SHP77 treated with DMSO at 0.1 percent for 48 hours (cell line): ENCODE results near the gene NIFK.
"Not testable (repeated sequence)": the region's sequence is repeated elsewhere in the genome, so short reads cannot be mapped to it uniquely, and the experiment has no call there.

ENCODE experiments used
- DNase-seq: peaks from one replicate; lab custom pipeline; 2025; lab: John Stamatoyannopoulos, UW

Gene NIFK

GRCh38 chr2:121731366-121731765 lies 5.3 kb downstream of the NIFK start:
- no peak for DNase-seq

GRCh38 chr2:121727950-121728349 lies 8.7 kb downstream of the NIFK start:
- no peak for DNase-seq

DNA sequence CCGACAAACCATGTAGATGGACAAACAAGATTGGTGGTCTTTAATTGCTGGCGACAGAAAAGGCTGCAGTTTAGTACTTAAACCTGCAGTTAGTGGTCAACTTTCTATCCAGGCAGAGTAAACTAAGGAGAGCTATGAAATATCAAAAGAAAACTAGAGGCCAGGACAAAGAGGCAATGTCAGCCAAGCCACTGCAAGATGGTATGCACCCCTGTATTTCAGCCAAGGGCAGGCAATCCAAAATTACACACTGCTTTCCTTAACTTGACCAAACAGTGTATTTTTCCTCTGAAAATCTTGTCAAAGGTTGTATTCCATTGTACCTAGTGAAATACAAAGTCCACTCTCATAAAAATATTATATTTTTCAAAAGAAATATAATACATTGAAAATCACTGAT lies 9.3 kb downstream of the NIFK start:
- no peak for DNase-seq

DNA sequence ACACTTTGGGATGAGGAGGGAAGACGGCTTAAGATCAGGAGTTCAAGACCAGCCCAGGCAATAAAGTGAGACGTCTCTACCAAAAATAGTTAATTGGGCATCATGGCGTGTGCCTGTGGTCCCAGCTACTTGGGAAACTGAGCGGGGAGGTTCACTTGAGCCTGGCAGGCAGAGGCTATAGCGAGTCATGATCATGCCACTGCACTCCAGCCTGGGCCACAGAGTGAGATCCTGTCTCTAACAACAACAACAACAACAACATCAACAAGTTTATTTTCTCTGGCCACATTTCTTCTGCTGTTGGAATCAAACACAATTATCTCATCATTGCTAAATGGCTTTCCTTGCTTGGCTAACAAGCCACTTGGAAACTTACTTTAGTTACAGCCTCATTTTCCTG lies 13.4 kb downstream of the NIFK start:
- DNase-seq: no peak

DNA sequence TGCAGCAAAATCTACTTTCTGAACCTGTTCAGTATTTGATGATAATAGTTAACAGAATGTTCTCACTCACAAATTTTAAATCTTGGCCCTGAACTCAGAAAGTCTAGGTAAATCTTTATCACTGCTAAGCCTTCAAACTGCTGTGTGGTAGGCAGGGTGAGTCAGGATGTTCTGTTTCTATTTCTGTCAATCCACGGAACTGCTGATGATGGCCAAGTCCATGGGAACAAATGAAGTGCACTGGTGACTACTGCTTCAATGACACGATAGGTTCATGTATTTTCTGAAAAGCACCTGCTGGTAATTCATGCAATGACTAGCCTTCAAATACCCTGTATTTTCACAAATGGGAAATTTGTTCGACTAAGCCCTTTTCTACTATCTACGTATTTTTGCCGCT lies 14.2 kb downstream of the NIFK start:
- no peak for DNase-seq

GRCh38 chr2:121721926-121722325 lies 14.7 kb downstream of the NIFK start:
- DNase-seq: no peak

GRCh38 chr2:121717529-121717928 lies 19.1 kb downstream of the NIFK start:
- DNase-seq: no peak

DNA sequence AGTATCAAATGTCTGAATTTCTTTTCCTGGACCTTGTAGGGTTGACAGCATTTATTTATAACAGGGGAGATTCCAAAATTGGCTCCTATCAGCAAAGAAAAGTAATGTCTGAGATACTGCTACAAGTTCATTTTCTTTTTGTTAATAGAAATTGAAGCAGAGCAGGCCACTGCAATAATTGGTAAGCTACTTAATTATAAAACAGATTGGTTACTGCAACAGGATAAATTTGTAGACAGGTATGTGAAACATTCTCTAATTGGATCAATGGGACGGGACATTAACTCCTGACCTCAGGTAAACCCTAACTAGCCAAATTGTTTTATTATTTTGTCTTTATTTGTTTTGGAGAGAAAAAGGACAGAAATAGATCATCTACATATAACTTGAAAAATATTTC lies 20.5 kb downstream of the NIFK start:
- no peak for DNase-seq

- DNase-seq: not testable (repeated sequence)
Observed at GRCh38 chr2:121711481-121711880, 25.2 kb downstream of the NIFK start.

DNA sequence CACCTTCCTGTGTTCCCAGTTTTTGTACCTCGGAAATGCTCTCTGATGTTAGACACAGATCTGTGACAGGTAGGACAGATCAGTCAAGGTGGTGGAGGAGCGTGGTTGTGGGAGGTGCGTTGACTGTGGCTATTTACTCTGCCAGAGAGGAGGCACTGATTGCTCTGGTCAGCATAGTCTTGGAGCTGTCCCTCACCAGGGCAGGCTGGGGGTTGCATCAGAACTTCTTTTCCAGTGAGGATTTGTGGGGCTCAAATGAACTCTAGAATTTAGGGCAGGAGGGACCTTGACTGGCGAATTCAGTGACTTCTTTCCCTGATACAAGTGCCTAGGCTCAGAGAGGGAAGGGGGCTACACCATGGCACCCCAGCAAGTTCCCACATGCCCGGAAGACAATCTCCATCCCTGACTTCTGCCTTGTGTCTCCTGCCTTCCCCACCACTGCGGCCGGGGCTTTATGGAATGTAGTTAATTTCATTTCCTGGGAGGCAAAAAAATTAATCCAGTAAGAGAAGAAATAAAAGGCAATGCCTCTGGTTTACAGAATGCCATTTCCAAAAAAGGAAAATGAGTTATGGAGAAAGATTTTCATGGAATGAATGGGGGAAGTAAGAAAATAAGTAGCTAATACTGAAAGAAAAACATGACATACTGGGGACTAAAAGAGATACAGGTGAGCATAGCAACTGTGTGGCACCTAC lies 26.1 kb downstream of the NIFK start:
- DNase-seq: no peak

DNA sequence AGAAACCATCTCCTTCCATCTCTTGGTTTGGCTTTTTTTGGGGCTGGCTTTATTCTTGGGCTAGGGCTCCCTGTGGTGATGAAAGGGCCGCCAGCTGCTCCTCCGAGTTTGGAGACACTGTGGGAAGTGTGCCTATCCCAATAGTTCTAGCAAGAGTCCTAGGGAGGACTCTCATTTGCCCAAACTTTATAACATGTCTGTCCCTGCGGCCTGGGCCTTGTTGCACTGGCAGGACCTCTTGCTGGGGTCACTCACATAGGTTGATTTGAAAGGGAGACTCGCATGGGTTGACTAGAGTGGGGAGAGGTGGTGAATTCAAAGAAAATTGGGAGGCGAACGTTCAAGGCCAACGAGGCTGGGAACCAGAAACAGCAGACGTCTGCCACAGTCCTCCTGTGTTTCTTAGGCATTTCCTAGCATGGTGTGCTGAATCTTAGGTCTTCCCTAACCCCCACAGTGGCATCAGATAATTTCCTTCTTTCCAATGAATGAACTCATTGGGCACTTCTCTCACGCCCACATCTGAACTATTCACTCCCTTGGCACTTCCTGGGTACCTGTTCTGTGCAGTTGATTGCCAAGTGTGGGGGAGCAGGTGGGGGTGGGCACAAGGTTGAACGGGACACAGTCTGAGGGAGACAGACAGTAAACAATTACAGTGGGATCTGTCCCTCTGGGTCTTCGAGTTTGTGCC lies 26.8 kb downstream of the NIFK start:
- DNase-seq: no peak

GRCh38 chr2:121707920-121708361 lies 28.7 kb downstream of the NIFK start:
- DNase-seq: no peak

GRCh38 chr2:121707344-121707919 lies 29.2 kb downstream of the NIFK start:
- no peak for DNase-seq

DNA sequence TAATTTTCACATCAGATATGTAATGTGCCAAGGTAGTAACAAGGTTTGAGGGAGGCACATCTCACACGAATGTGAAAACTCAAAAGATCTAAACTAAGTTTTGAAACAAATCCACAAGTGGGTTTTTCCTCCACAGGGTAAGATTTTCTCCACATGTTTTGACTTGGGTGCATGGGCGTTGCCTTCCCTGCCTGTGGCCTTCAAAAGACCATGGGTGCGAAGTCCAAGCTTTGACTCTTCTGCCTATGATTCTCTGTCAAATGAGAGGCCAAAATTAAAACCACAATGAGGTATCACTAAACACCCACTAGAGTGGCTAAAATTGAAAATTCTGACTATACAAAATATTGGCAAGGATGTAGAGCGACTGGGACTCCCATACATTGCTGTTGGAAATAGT lies 30.7 kb downstream of the NIFK start:
- no peak for DNase-seq

- DNase-seq: no peak
Observed at GRCh38 chr2:121705390-121705789, 31.3 kb downstream of the NIFK start.

GRCh38 chr2:121701761-121702160 lies 34.9 kb downstream of the NIFK start:
- DNase-seq: not testable (repeated sequence)

- peak; percentile 45 for DNase-seq
Observed at GRCh38 chr2:121699421-121700333, 37.0 kb downstream of the NIFK start.

DNA sequence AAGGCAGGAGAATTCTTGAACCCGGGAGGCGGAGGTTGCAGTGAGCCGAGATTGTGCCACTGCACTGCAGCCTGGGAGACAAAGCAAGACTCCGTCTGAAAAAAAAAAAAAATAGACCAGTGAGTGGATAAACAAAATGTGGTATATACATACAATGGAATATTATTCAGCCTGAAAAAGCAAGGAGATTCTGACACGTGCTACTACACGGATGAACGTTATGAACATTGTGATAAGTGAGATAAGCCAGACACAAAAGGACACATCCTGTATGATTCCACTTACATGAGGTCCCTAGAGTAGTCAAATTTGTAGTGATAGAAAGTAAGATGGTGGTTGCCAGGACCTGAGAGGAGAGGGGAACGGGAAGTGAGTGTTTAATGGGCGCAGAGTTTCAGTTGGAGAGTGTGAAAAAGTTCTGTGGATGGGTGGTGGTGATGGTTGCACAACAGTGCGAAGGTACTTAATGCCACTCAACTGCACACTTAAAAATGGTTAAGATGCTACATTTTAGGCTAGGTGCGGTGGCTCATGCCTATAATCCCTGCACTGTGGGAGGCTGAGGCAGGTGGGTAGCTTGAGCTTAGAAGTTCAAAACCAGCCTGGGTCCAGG lies 38.3 kb downstream of the NIFK start:
- DNase-seq: no peak

GRCh38 chr2:121697108-121697631 lies 39.5 kb downstream of the NIFK start:
- no peak for DNase-seq

DNA sequence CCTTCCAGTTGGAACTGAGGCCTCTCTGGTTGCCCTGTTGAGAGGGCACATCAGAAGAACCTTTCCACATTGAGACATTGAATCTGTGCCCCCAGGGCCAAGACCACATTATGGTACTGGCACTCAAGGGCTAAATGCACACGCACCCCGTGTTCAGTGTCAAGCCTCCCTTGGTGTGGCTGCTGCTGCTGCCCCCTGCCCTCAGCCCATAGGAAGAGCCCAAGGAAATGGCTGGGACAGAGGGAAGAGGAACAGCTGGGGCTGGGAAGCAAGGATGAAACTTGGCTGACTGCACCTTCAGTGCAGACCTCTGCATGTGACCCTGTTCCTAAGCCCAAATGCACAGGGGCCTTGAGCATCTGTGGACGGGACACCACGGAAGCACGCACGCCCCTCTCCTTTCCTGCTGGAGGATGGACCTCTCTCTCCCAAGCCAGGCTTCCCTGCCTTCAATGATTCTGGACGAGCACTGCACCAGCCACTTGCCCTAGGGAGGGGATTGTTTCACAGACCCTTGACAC lies 40.2 kb downstream of the NIFK start:
- no peak for DNase-seq

GRCh38 chr2:121695171-121695451 lies 41.6 kb downstream of the NIFK start:
- no peak for DNase-seq
